ENCODE measurements around the gene ARHGAP6. TPM values are rescaled to one million over a fixed set of nuclear protein-coding genes. Genes with fewer than 3 reads are reported as not detected.

Gene ARHGAP6
- total RNA-seq, 1 experiment from 2014 or later = 0.07 TPM

- Mint-ChIP-seq H3K4me1 (peaks cover 4% of the 10 kb centered on the region in 2 experiments; a peak in 3 of 4 replicates), H3K36me3 (ENCODE audit: insufficient read depth in 1 of 3, low read depth in 3 of 3) (peaks cover 0 to 2% (median 0%) of the 10 kb centered on the region in 3 experiments; a peak in 1 of 7 replicates), H3K4me3 (no peak overlapping the region), H3K9me3 (peaks cover 40 to 58% of the 10 kb centered on the region in 2 experiments), H3K27ac (no peak overlapping the region), H3K27me3 (ENCODE audit: low read depth) (peaks cover 71% of the 10 kb centered on the region)
- H3K27me3 ChIP-seq (ENCODE audit: insufficient read depth, low read length) = no peaks in the 10 kb centered on the region
- no peaks in the 10 kb centered on the region for H3K79me1 ChIP-seq (ENCODE audit: insufficient read depth, low read depth, low read length, poor library complexity, severe bottlenecking)
- no peak overlapping the region for H3K4me2 ChIP-seq (ENCODE audit: insufficient read depth, insufficient read length, low read length)
- H3K79me2 ChIP-seq (ENCODE audit: insufficient read depth, low read length) = no peaks in the 10 kb centered on the region
- H3K56ac ChIP-seq (ENCODE audit: insufficient read length, low read depth, low read length) = no peak overlapping the region
- no peak overlapping the region for H2BK5ac ChIP-seq (ENCODE audit: insufficient read length, low read length)
- no peaks in the 10 kb centered on the region for H4K20me1 ChIP-seq (ENCODE audit: control insufficient read depth, insufficient read depth, insufficient read length)
- no peak overlapping the region for H3K27ac ChIP-seq (ENCODE audit: insufficient read length, low read depth, low read length)
- no peak overlapping the region for H2BK120ac ChIP-seq (ENCODE audit: low read depth, low read length, poor library complexity, severe bottlenecking)
- H3K18ac ChIP-seq (ENCODE audit: insufficient read length, low read depth, low read length) = no peak overlapping the region
- H2BK12ac ChIP-seq (ENCODE audit: insufficient read length, low read depth, low read length) = no peak overlapping the region
- no peaks in the 10 kb centered on the region for H3K9me3 ChIP-seq (ENCODE audit: control insufficient read depth, low read depth, low read length)
- H3K23ac ChIP-seq (ENCODE audit: insufficient read length, low read depth, low read length) = no peak overlapping the region
- TF ChIP-seq, protein P1, sequence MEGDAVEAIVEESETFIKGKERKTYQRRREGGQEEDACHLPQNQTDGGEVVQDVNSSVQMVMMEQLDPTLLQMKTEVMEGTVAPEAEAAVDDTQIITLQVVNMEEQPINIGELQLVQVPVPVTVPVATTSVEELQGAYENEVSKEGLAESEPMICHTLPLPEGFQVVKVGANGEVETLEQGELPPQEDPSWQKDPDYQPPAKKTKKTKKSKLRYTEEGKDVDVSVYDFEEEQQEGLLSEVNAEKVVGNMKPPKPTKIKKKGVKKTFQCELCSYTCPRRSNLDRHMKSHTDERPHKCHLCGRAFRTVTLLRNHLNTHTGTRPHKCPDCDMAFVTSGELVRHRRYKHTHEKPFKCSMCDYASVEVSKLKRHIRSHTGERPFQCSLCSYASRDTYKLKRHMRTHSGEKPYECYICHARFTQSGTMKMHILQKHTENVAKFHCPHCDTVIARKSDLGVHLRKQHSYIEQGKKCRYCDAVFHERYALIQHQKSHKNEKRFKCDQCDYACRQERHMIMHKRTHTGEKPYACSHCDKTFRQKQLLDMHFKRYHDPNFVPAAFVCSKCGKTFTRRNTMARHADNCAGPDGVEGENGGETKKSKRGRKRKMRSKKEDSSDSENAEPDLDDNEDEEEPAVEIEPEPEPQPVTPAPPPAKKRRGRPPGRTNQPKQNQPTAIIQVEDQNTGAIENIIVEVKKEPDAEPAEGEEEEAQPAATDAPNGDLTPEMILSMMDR (conservative IDR thresholded peaks at IDR 0.05) = no peak
- H3K14ac ChIP-seq (ENCODE audit: insufficient read depth, low read length) = no peak overlapping the region
- H2AFZ ChIP-seq (ENCODE audit: low read length) = no peak overlapping the region
- H3K4me1 ChIP-seq (ENCODE audit: insufficient read depth, low read length) = no peaks in the 10 kb centered on the region
- H4K5ac ChIP-seq (ENCODE audit: insufficient read length, low read depth, low read length) = no peak overlapping the region
- no peaks in the 10 kb centered on the region for H3K23me2 ChIP-seq (ENCODE audit: insufficient read length, low read depth, low read length, poor library complexity, severe bottlenecking)
- H3K9ac ChIP-seq (ENCODE audit: extremely low read depth, insufficient read length, low read length) = no peak overlapping the region
- no peak overlapping the region for H2AK5ac ChIP-seq (ENCODE audit: insufficient read length, low read length)
- no peak for DNase-seq
- H4K91ac ChIP-seq (ENCODE audit: insufficient read length, low read depth, low read length) = no peak overlapping the region
- H3K4ac ChIP-seq (ENCODE audit: low read depth, low read length) = no peak overlapping the region
- no CpG with 5 or more reads among the region's 3 CpGs for WGBS (ENCODE audit: extremely low coverage, insufficient read length, low lambda C conversion rate)
- no peak overlapping the region for H3T11ph ChIP-seq (ENCODE audit: low read length)
- H2BK15ac ChIP-seq (ENCODE audit: low read depth, low read length) = no peak overlapping the region
- H2BK20ac ChIP-seq (ENCODE audit: low read depth, low read length, poor library complexity, severe bottlenecking) = no peak overlapping the region
- H4K8ac ChIP-seq (replicated peaks; ENCODE audit: insufficient read length, low read depth, low read length) = no peak overlapping the region
Measured at GRCh38 chrX:11577603-11578002, 88.1 kb downstream of the ARHGAP6 start.

Measured in H9 (cell line).